Fibroblast of mammary gland (primary cell): ENCODE data around the gene ADGRB3.

Experiments
- DNase-seq: peaks from one replicate; pipeline ENCODE4 v3.0.0-alpha.2; 2010; ENCODE audit warnings: low read depth
- H3K4me3 ChIP-seq: 2 replicates; pipeline ENCODE4 v1.5.1; 2011; ENCODE audit warnings: low read depth, mild to moderate bottlenecking, low read length, moderate library complexity; ENCODE audit not compliant: control insufficient read depth
- CTCF ChIP-seq: conservative IDR thresholded peaks from 2 replicates; pipeline ENCODE4 v1.5.1; 2011; ENCODE audit warnings: low read depth, low read length, inconsistent platforms; ENCODE audit not compliant: control insufficient read depth, insufficient read depth

Gene ADGRB3

GRCh38 chr6:69179681-69180080 lies 544.6 kb downstream of the ADGRB3 start:
- no peak for DNase-seq
- H3K4me3 ChIP-seq = no peak overlapping the region
- no peak for TF ChIP-seq CTCF

- DNase-seq = no peak
- no peak for TF ChIP-seq CTCF
- no peak overlapping the region for H3K4me3 ChIP-seq
These were observed 545.4 kb downstream of the ADGRB3 start for GRCh38 chr6:69180361-69181067.

GRCh38 chr6:69181964-69182363 lies 546.9 kb downstream of the ADGRB3 start:
- DNase-seq = no peak
- no peak for TF ChIP-seq CTCF
- no peak overlapping the region for H3K4me3 ChIP-seq

DNA sequence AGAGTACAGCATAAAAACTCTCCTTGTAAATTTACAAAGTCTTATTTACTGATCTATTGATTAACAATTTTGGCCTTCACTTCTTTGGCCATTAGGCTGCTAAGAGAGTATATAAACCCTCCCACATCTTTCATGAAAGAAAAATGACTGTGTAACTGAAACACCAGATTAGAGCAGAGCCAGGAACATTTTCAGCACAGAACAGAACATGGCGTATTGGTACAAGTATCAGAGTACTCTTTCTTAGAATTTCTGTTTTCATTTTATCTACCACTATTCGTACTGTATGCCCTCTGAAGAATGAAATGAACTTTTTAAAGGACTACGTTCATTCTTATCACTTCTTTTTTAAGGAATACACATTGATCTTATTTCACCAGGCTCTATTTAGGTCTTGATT lies 550.2 kb downstream of the ADGRB3 start:
- no peak overlapping the region for H3K4me3 ChIP-seq
- TF ChIP-seq CTCF = no peak
- no peak for DNase-seq

DNA sequence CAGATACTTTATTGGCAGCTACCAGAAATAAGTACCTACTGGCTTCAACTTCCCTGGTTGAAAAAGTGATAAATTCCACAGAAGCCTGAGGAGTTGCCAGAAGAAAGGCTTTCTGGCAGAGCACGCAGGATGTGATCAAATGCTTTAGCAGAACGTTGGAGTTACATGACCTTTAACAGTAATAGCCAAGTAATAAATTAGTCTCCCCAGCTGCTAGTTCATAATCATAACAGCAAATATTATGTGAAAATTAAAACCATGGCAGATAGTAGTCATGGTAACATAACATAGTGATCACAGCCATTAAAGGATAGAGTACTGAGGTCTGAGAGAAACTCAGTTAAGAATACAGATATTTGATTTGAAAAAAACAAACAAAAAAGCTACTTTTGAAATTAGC lies 567.7 kb downstream of the ADGRB3 start:
- no peak overlapping the region for H3K4me3 ChIP-seq
- no peak for DNase-seq
- TF ChIP-seq CTCF = no peak

DNA sequence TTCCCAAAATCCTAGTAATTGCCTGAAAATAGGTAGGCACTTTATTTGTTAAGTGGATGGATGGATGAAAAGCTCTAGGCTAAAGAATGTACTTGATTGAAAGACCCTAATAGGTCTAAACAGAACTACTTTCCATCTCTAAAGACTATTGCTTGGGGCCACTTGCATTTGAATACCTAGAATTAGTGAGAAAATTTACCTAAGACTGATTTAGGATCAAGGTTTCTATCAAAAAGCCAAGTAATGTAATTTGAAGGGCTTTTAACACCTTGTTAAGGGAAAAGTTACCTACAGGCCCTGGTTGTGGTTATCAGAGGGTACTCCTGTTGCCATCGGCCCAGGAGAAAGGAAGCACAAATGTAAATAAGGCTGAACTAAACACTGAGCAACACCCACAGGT lies 581.0 kb downstream of the ADGRB3 start:
- TF ChIP-seq CTCF = no peak
- no peak for DNase-seq
- H3K4me3 ChIP-seq = no peak overlapping the region

GRCh38 chr6:69217343-69217742 lies 582.3 kb downstream of the ADGRB3 start:
- H3K4me3 ChIP-seq = no peak overlapping the region
- TF ChIP-seq CTCF = no peak
- no peak for DNase-seq
